H9 (cell line): Measurements from ENCODE around the gene SETDB2. TPM values are rescaled to one million over a fixed set of nuclear protein-coding genes. Genes with fewer than 3 reads are reported as not detected.

Source experiments
- DNase-seq: peaks from one replicate; pipeline ENCODE4 v3.0.0-alpha.2; 2017
- H2AFZ ChIP-seq: one replicate; pipeline ENCODE4 v1.6.1; 2013; ENCODE audit warnings: mild to moderate bottlenecking, low read length, control low read depth, moderate library complexity
- H2AK5ac ChIP-seq: 2 replicates; pipeline ENCODE4 v1.6.1; 2013; ENCODE audit warnings: low read length, control low read depth, mixed read lengths; ENCODE audit not compliant: insufficient read length
- H2BK120ac ChIP-seq: one replicate; pipeline ENCODE4 v1.6.1; 2013; ENCODE audit warnings: low read depth, mild to moderate bottlenecking, low read length, control low read depth, inconsistent platforms; ENCODE audit not compliant: poor library complexity, severe bottlenecking
- H2BK12ac ChIP-seq: 2 replicates; pipeline ENCODE4 v1.6.1; 2013; ENCODE audit warnings: low read length, control low read depth, mixed read lengths, low read depth; ENCODE audit not compliant: insufficient read length
- H2BK15ac ChIP-seq: 2 replicates; pipeline ENCODE4 v1.6.1; 2013; ENCODE audit warnings: low read depth, low read length, control low read depth
- H2BK20ac ChIP-seq: one replicate; pipeline ENCODE4 v1.6.1; 2013; ENCODE audit warnings: low read depth, mild to moderate bottlenecking, low read length, control low read depth, inconsistent platforms; ENCODE audit not compliant: poor library complexity, severe bottlenecking
- H2BK5ac ChIP-seq: 2 replicates; pipeline ENCODE4 v1.6.1; 2013; ENCODE audit warnings: low read length, control low read depth, mixed read lengths; ENCODE audit not compliant: insufficient read length
- H3K14ac ChIP-seq: 2 replicates; pipeline ENCODE4 v1.6.1; 2013; ENCODE audit warnings: low read length, control low read depth; ENCODE audit not compliant: insufficient read depth
- H3K18ac ChIP-seq: 2 replicates; pipeline ENCODE4 v1.6.1; 2013; ENCODE audit warnings: low read depth, mild to moderate bottlenecking, mixed read lengths, low read length, control low read depth; ENCODE audit not compliant: insufficient read length
- H3K23ac ChIP-seq: 2 replicates; pipeline ENCODE4 v1.6.1; 2013; ENCODE audit warnings: low read length, control low read depth, mixed read lengths, low read depth; ENCODE audit not compliant: insufficient read length
- H3K23me2 ChIP-seq: 2 replicates; pipeline ENCODE4 v1.6.1; 2013; ENCODE audit warnings: low read depth, mild to moderate bottlenecking, mixed read lengths, low read length, control low read depth; ENCODE audit not compliant: insufficient read length, poor library complexity, severe bottlenecking
- H3K27ac ChIP-seq: 2 replicates; pipeline ENCODE4 v1.5.1; 2013; ENCODE audit warnings: low read length, control low read depth, mixed read lengths, low read depth; ENCODE audit not compliant: insufficient read length
- H3K27me3 ChIP-seq: 2 replicates; pipeline ENCODE4 v1.6.1; 2013; ENCODE audit warnings: low read length, control low read depth, inconsistent platforms; ENCODE audit not compliant: insufficient read depth
- H3K4ac ChIP-seq: 2 replicates; pipeline ENCODE4 v1.6.1; 2013; ENCODE audit warnings: low read depth, mild to moderate bottlenecking, control low read depth, inconsistent platforms, low read length, moderate library complexity
- H3K4me1 ChIP-seq: 2 replicates; pipeline ENCODE4 v1.6.1; 2013; ENCODE audit warnings: low read length, control low read depth, inconsistent platforms; ENCODE audit not compliant: insufficient read depth
- H3K4me2 ChIP-seq: 2 replicates; pipeline ENCODE4 v1.6.1; 2013; ENCODE audit warnings: low read length, control low read depth, mixed read lengths; ENCODE audit not compliant: insufficient read length, insufficient read depth
- H3K56ac ChIP-seq: 2 replicates; pipeline ENCODE4 v1.6.1; 2013; ENCODE audit warnings: low read depth, mild to moderate bottlenecking, mixed read lengths, low read length, control low read depth; ENCODE audit not compliant: insufficient read length
- H3K79me1 ChIP-seq: 2 replicates; pipeline ENCODE4 v1.6.1; 2013; ENCODE audit warnings: low read depth, mild to moderate bottlenecking, moderate library complexity, low read length, control low read depth, inconsistent platforms; ENCODE audit not compliant: insufficient read depth, poor library complexity, severe bottlenecking
- H3K79me2 ChIP-seq: 2 replicates; pipeline ENCODE4 v1.6.1; 2013; ENCODE audit warnings: low read length, control low read depth, inconsistent platforms; ENCODE audit not compliant: insufficient read depth
- H3K9ac ChIP-seq: 2 replicates; pipeline ENCODE4 v1.6.1; 2013; ENCODE audit warnings: low read length, control low read depth, mixed read lengths; ENCODE audit not compliant: insufficient read length; ENCODE audit errors: extremely low read depth
- H3K9me3 ChIP-seq: one replicate; pipeline ENCODE4 v1.6.1; 2013; ENCODE audit warnings: low read depth, low read length, inconsistent platforms; ENCODE audit not compliant: control insufficient read depth
- H3T11ph ChIP-seq: one replicate; pipeline ENCODE4 v1.6.1; 2013; ENCODE audit warnings: mild to moderate bottlenecking, low read length, control low read depth, inconsistent platforms
- H4K20me1 ChIP-seq: one replicate; pipeline ENCODE4 v1.6.1; 2013; ENCODE audit not compliant: control insufficient read depth, insufficient read length, insufficient read depth
- H4K5ac ChIP-seq: 2 replicates; pipeline ENCODE4 v1.6.1; 2013; ENCODE audit warnings: low read depth, mild to moderate bottlenecking, mixed read lengths, low read length, control low read depth; ENCODE audit not compliant: insufficient read length
- H4K8ac ChIP-seq: replicated peaks from 2 replicates; pipeline ENCODE4 v1.6.1; 2013; ENCODE audit warnings: low read length, control low read depth, mixed read lengths, low read depth; ENCODE audit not compliant: insufficient read length
- H4K91ac ChIP-seq: 2 replicates; pipeline ENCODE4 v1.6.1; 2013; ENCODE audit warnings: low read depth, mild to moderate bottlenecking, moderate library complexity, mixed read lengths, low read length, control low read depth; ENCODE audit not compliant: insufficient read length
- H3K27ac Mint-ChIP-seq, 3 experiments: 2 replicates in 2 of 3; 3 replicates in 1 of 3; pipeline ENCODE4 v1.8.0; 2020 to 2021; ENCODE audit warnings: mixed read lengths in 3 of 3, mild to moderate bottlenecking in 1 of 3, moderate library complexity in 1 of 3
- H3K27me3 Mint-ChIP-seq: 2 replicates; pipeline ENCODE4 v1.8.0; 2021; ENCODE audit warnings: low read depth, mild to moderate bottlenecking, moderate library complexity, mixed read lengths
- H3K36me3 Mint-ChIP-seq, 3 experiments: 2 replicates in 2 of 3; 3 replicates in 1 of 3; pipeline ENCODE4 v1.8.0; 2020 to 2021; ENCODE audit warnings: low read depth in 3 of 3, mixed read lengths in 3 of 3; ENCODE audit not compliant: insufficient read depth in 1 of 3
- H3K4me1 Mint-ChIP-seq, 2 experiments: 2 replicates each; pipeline ENCODE4 v1.8.0; 2020; ENCODE audit warnings: mixed read lengths in 2 of 2
- H3K4me3 Mint-ChIP-seq, 2 experiments: 2 replicates in 1 of 2; 3 replicates in 1 of 2; pipeline ENCODE4 v1.8.0; 2020 to 2021; ENCODE audit warnings: mild to moderate bottlenecking in 2 of 2, mixed read lengths in 2 of 2, moderate library complexity in 1 of 2
- H3K9me3 Mint-ChIP-seq, 2 experiments: 2 replicates in 1 of 2; 3 replicates in 1 of 2; pipeline ENCODE4 v1.8.0; 2020; ENCODE audit warnings: mild to moderate bottlenecking in 2 of 2, mixed read lengths in 2 of 2, moderate library complexity in 1 of 2
- WGBS: extraction: QIAGEN DNeasy Blood & Tissue Kit; methylation state at CpG from one replicate; pipeline ENCODE4 v1.1.7; 2013; ENCODE audit warnings: missing lambda C conversion rate, low lambda C conversion rate, mixed read lengths; ENCODE audit not compliant: insufficient read length; ENCODE audit errors: extremely low coverage; 5-methylcytosine and 5-hydroxymethylcytosine counted together
- total RNA-seq: library from RNA; stranded (reverse); gene quantifications from 2 replicates; pipeline ENCODE4 v1.2.1, GENCODE V29; 2021
- TF ChIP-seq, protein P1 (sequence below): fragments of 200-600 bp; sonication (generic); conservative IDR thresholded peaks from 3 replicates; pipeline ENCODE4 v1.8.0; 2021; ENCODE audit warnings: antibody characterized with exemption, mild to moderate bottlenecking

The SETDB2 gene
- total RNA-seq, 1 experiment from 2014 or later = 5.7 TPM

DNA sequence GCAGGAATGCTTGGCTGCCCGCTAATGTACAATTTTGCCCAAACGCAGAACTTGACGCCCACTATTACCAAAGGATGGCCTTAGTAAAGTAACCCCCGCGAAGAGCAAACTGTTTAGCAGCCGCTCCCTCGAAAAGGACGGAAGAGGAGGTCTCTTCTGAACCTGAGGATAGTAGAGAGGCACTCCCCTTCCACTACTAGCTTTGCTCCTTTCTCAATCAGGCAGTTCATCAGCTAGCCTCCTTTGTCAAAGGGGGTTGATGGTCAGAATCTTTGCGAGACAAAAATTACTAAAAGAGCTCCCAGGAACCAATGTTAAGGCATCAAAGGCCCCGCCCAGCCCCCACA, 744 bp upstream of the SETDB2 start:
- Histone ChIP-seq H2BK120ac (no peak overlapping the region), H2AK5ac (no peak overlapping the region), H4K8ac (no peak overlapping the region), H2AFZ (no peak overlapping the region), H3K18ac (peak overlapping the region; percentile 98), H3K4me2 (peak overlapping the region; percentile 77), H3K23ac (no peak overlapping the region), H2BK12ac (no peak overlapping the region), H4K91ac (no peak overlapping the region), H4K20me1 (no peaks in the 10 kb centered on the region), H3K9me3 (no peaks in the 10 kb centered on the region), H3K23me2 (peaks cover 13% of the 10 kb centered on the region), H2BK5ac (peak overlapping the region; percentile 47), H3K27me3 (no peaks in the 10 kb centered on the region), H3K14ac (peak overlapping the region; percentile 97; the same call in 1 of the 2 replicates), H2BK15ac (no peak overlapping the region), H3K56ac (no peak overlapping the region), H3K79me1 (no peaks in the 10 kb centered on the region), H3K9ac (peak overlapping the region; percentile 93), H3K27ac (peak overlapping the region; percentile 74), H3K79me2 (no peaks in the 10 kb centered on the region), H4K5ac (peak overlapping the region; percentile 77), H3K4ac (no peak overlapping the region; the same call in 1 of the 2 replicates), H3K4me1 (no peaks in the 10 kb centered on the region), H2BK20ac (no peak overlapping the region), H3T11ph (no peak overlapping the region)
- DNase-seq = no peak
- Mint-ChIP-seq H3K4me3 (peak overlapping the region; percentile 93), H3K27me3 (no peaks in the 10 kb centered on the region), H3K4me1 (peaks cover 13 to 26% of the 10 kb centered on the region in 2 experiments; a peak in 3 of 4 replicates), H3K9me3 (no peaks in the 10 kb centered on the region; a peak in 2 of 5 replicates), H3K27ac (peak overlapping the region; percentile 99), H3K36me3 (peaks cover 0 to 1% (median 0%) of the 10 kb centered on the region in 3 experiments; a peak in 2 of 7 replicates)
- no CpG with 5 or more reads among the region's 10 CpGs for WGBS
- TF ChIP-seq, protein P1, sequence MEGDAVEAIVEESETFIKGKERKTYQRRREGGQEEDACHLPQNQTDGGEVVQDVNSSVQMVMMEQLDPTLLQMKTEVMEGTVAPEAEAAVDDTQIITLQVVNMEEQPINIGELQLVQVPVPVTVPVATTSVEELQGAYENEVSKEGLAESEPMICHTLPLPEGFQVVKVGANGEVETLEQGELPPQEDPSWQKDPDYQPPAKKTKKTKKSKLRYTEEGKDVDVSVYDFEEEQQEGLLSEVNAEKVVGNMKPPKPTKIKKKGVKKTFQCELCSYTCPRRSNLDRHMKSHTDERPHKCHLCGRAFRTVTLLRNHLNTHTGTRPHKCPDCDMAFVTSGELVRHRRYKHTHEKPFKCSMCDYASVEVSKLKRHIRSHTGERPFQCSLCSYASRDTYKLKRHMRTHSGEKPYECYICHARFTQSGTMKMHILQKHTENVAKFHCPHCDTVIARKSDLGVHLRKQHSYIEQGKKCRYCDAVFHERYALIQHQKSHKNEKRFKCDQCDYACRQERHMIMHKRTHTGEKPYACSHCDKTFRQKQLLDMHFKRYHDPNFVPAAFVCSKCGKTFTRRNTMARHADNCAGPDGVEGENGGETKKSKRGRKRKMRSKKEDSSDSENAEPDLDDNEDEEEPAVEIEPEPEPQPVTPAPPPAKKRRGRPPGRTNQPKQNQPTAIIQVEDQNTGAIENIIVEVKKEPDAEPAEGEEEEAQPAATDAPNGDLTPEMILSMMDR = no peak
